Osteocyte (in vitro differentiated cells): ENCODE measurements around the gene GLIS1. TPM values are rescaled to one million over a fixed set of nuclear protein-coding genes. Genes with fewer than 3 reads are reported as not detected.

Source experiments
- DNase-seq: peaks from one replicate; pipeline ENCODE4 v3.0.0; 2021; ENCODE audit warnings: mixed read lengths; ENCODE audit not compliant: unreplicated experiment; ENCODE audit errors: extremely low spot score
- H3K27ac Mint-ChIP-seq: one replicate; pipeline ENCODE4 v1.8.0; 2021; ENCODE audit warnings: mild to moderate bottlenecking, mixed read lengths; ENCODE audit not compliant: unreplicated experiment
- H3K27me3 Mint-ChIP-seq: one replicate; pipeline ENCODE4 v1.8.0; 2021; ENCODE audit warnings: mixed read lengths; ENCODE audit not compliant: unreplicated experiment
- H3K36me3 Mint-ChIP-seq: one replicate; pipeline ENCODE4 v1.8.0; 2021; ENCODE audit warnings: mixed read lengths; ENCODE audit not compliant: unreplicated experiment
- H3K4me1 Mint-ChIP-seq: one replicate; pipeline ENCODE4 v1.8.0; 2021; ENCODE audit warnings: mixed read lengths; ENCODE audit not compliant: unreplicated experiment
- H3K4me3 Mint-ChIP-seq: one replicate; pipeline ENCODE4 v1.8.0; 2021; ENCODE audit warnings: mild to moderate bottlenecking, moderate library complexity, mixed read lengths; ENCODE audit not compliant: unreplicated experiment
- H3K9me3 Mint-ChIP-seq: one replicate; pipeline ENCODE4 v1.8.0; 2021; ENCODE audit warnings: mixed read lengths; ENCODE audit not compliant: unreplicated experiment
- CTCF ChIP-seq: fragments of 200-600 bp; sonication (generic); IDR thresholded peaks from 2 replicates; pipeline ENCODE4 v1.5.0; 2021; ENCODE audit warnings: antibody characterized with exemption, mild to moderate bottlenecking, moderate library complexity
- total RNA-seq: library from RNA; stranded (reverse); gene quantifications from 2 replicates; pipeline ENCODE4 v1.2.1, GENCODE V29; 2021

The GLIS1 gene
- total RNA-seq, 1 donor from 2014 or later: 38.3 TPM

GRCh38 chr1:53734650-53735211, 4.2 kb downstream of the GLIS1 start:
- TF ChIP-seq CTCF: no peak
- peak overlapping the region; percentile 97 for H3K27ac Mint-ChIP-seq
- H3K4me1 Mint-ChIP-seq: peaks cover 75% of the 10 kb centered on the region
- DNase-seq: no peak
- no peaks in the 10 kb centered on the region for H3K9me3 Mint-ChIP-seq
- H3K27me3 Mint-ChIP-seq: no peaks in the 10 kb centered on the region
- peaks cover 5% of the 10 kb centered on the region for H3K36me3 Mint-ChIP-seq
- peak overlapping the region; percentile 81 for H3K4me3 Mint-ChIP-seq

- peak overlapping the region; percentile 81 for H3K4me3 Mint-ChIP-seq
- peaks cover 78% of the 10 kb centered on the region for H3K4me1 Mint-ChIP-seq
- no peaks in the 10 kb centered on the region for H3K27me3 Mint-ChIP-seq
These were observed 4.9 kb downstream of the GLIS1 start for GRCh38 chr1:53733975-53734649.

GRCh38 chr1:53733447-53733931, 5.5 kb downstream of the GLIS1 start:
- H3K27ac Mint-ChIP-seq: peak overlapping the region; percentile 97
- DNase-seq: no peak
- no peak for TF ChIP-seq CTCF
- H3K4me1 Mint-ChIP-seq: peaks cover 84% of the 10 kb centered on the region
- H3K36me3 Mint-ChIP-seq: peaks cover 5% of the 10 kb centered on the region
- no peaks in the 10 kb centered on the region for H3K9me3 Mint-ChIP-seq
- peak overlapping the region; percentile 81 for H3K4me3 Mint-ChIP-seq
- no peaks in the 10 kb centered on the region for H3K27me3 Mint-ChIP-seq

More at GRCh38 chr1:53733975-53734649, 4.9 kb downstream of the GLIS1 start:
- no peaks in the 10 kb centered on the region for H3K9me3 Mint-ChIP-seq
- peaks cover 5% of the 10 kb centered on the region for H3K36me3 Mint-ChIP-seq
- no peak for DNase-seq
- peak; percentile 13 for TF ChIP-seq CTCF
- peak overlapping the region; percentile 97 for H3K27ac Mint-ChIP-seq

DNA sequence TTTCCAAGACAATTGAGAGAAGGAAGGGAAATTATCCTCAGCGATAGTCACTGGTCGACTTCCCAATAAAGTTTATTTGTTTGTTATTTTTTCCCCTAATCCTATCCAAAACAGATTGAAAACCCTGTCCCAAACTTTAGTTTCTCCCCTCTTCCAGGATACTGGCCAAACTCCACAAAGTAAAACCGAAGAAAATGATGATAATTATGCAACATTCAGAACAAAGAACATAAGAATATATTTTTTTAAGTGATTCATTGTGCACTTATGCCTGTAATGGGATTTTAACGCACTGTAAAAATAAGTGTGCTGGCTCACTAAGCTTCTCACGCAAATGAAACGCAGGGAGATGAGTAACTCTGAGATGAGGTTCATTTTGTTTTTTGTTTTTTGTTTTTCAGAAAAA, 6.0 kb downstream of the GLIS1 start:
- Mint-ChIP-seq H3K4me3 (peak overlapping the region; percentile 81), H3K27me3 (no peaks in the 10 kb centered on the region), H3K9me3 (no peaks in the 10 kb centered on the region), H3K36me3 (peaks cover 5% of the 10 kb centered on the region), H3K27ac (peak overlapping the region; percentile 97), H3K4me1 (peaks cover 90% of the 10 kb centered on the region)
- no peak for TF ChIP-seq CTCF
- DNase-seq: no peak

- Mint-ChIP-seq H3K9me3 (no peaks in the 10 kb centered on the region), H3K36me3 (peaks cover 5% of the 10 kb centered on the region), H3K4me1 (peaks cover 95% of the 10 kb centered on the region), H3K27me3 (no peaks in the 10 kb centered on the region), H3K27ac (peak overlapping the region; percentile 97), H3K4me3 (peak overlapping the region; percentile 81)
- no peak for TF ChIP-seq CTCF
- DNase-seq: no peak
These were observed 6.6 kb downstream of the GLIS1 start for GRCh38 chr1:53732409-53732808.
